SU-DHL-6 (cell line): ENCODE results near the gene RAB40C.

Source experiments
- CTCF ChIP-seq: fragments of 200-600 bp; sonication (generic); IDR thresholded peaks from one replicate; pipeline ENCODE4 v1.5.1; 2017; ENCODE audit warnings: antibody characterized with exemption, mild to moderate bottlenecking, low read length, moderate library complexity; ENCODE audit not compliant: insufficient read depth, poor library complexity, severe bottlenecking
- EZH2phosphoT487 ChIP-seq: fragments of 200-600 bp; sonication (generic), shearing (Covaris generic); conservative IDR thresholded peaks from 2 replicates; pipeline ENCODE4 v1.6.1; 2018; ENCODE audit warnings: mild to moderate bottlenecking, antibody characterized with exemption, low read length, moderate library complexity, mixed read lengths

- no peak for TF ChIP-seq CTCF
- TF ChIP-seq EZH2phosphoT487 = no peak
These were observed 86.2 kb downstream of the RAB40C start for GRCh38 chr16:675884-676564.
